NCI-H2227 treated with DMSO at 0.1 percent for 48 hours (cell line): ENCODE data around the gene CELA2A.
A peak's percentile ranks its signal among the peaks of the same experiment; 100 is the strongest.
"Not testable (repeated sequence)": the region's sequence is repeated elsewhere in the genome, so short reads cannot be mapped to it uniquely, and the experiment has no call there.

Source experiments
- DNase-seq: peaks from one replicate; lab custom pipeline; 2025; lab: John Stamatoyannopoulos, UW

The CELA2A gene

DNA sequence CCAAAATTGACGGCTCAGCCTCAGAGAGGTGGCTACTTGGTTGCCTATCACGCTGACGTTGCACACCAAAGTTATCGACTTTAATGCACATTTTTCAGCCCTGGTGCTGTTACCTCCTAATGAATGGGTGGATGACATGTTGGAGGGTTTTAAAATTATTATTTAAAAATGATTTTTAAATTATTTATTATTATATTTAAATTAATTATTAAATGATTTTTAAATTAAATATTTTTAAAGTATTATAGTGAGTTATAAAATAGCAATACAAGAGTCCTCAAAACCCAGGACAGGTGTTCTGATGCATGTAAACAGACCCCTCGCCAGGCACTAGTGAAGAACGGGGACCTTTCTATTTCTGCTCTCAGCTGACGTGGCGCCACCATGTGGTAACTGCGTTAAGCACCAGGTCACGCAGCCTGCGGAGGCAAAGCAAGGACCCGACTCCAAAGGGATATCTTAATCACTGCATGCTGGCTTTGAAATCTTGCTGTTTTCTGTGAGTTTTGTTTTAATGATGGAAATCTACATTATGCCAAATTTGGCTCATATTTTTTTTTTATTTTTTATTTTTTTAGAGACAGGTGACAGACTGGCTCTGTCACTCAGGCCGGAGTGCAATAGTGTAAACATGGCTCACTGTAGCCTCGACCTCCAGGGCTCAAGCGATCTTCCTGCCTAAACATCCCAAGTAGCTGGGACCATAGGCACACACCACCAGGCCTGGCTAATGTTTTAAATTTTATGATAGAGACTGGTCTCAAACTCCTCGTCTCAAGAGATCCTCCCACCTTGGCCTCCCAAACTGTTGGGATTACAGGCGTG, 44.9 kb downstream of the CELA2A start:
- peak; percentile 16 for DNase-seq

DNA sequence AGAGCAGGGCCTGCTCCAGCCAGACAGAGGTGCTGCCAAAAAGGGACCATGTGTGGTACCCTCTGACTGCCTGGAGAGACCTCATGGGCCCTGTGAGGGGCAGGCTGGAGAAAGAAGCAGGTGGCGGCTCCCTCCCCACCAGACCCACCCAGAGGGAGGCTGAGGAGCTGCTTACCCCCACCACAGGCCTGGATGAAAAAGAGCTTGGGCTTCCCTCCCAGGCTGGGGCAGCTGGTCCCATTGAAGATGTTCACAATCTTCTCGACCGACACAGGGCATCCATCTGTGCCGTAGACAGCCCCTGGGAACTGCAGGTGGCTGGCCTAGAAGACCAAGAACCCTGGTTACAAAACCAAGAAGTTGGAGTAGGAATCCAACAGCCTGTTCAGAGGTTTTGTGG, 47.9 kb downstream of the CELA2A start:
- DNase-seq = no peak

GRCh38 chr1:15506831-15507230, 50.3 kb downstream of the CELA2A start:
- DNase-seq = no peak

DNA sequence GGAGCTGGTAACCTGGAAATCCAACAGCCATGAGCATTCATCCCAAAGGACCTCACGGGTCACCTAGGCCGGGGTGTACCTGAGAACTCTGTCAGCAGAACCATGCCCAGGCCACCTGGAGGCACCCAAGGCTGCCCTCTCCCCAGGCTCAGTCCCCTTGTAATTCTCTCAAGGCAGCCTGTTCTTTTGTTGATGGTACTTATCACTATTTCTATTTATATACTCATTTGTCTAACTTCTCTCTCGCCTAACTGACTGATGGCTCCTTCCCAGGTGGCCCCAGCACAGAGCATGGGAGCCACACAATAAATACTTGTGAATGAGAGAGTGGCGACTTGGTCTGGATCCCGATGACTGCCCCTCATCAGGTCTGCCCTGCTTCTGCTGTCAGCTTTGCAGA, 50.7 kb downstream of the CELA2A start:
- DNase-seq = no peak

DNA sequence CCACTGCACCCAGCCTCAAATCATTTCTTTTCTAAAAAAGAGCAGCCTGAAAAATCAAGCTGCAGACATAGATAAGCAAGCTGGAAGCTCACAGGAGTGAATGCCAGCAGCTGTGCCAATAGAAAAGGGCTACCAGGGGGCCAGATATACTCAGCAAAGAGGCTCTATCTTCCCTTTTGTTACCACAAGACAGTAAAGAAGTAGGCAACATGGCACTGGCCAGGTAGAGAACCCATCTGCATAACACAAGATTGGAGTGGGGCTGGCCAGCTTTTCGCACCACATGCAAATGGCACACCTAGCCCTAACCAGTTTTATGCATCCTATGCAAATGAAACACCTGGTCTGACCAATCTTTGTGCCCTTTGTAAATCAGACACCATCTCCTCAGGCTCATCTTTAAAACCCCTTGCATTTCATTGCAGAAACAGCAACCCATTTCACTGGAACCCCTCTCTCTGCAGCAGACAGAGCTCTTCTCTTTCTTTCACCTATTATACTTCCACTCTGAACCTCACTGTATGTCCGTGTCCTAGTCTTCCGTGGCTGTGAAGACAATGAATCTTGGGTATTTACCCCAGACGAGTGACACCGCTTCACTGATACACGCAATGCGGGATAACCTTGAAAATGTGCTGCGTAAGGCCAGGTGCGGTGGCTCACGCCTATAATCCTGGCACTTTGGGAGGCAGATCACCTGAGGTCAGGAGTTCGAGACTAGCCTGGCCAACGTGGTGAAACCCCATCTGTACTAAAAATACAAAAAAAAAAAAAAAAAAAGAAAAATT, 52.4 kb downstream of the CELA2A start:
- no peak for DNase-seq

GRCh38 chr1:15509586-15509985, 53.1 kb downstream of the CELA2A start:
- DNase-seq = no peak

GRCh38 chr1:15510611-15511405, 54.3 kb downstream of the CELA2A start:
- DNase-seq = no peak

- DNase-seq = no peak
Measured at GRCh38 chr1:15513192-15513591, 56.7 kb downstream of the CELA2A start.

DNA sequence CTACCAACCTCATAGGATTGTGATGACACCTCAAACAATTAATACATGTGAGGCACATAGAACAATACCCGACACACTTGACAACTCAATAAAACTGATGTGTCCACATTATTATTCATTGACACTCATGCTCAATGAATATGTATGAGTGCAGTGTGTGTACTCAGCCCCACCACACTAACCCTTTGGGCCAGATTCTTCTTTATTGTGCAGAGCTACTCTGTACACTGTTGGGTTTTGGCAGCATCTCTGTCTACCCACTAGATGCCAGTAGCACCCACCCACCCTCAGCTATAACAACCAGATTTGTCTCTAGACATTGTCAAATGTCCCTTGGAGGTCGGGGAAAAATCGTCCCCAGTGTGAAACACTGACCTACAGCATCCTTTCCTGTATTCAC, 57.4 kb downstream of the CELA2A start:
- no peak for DNase-seq

DNA sequence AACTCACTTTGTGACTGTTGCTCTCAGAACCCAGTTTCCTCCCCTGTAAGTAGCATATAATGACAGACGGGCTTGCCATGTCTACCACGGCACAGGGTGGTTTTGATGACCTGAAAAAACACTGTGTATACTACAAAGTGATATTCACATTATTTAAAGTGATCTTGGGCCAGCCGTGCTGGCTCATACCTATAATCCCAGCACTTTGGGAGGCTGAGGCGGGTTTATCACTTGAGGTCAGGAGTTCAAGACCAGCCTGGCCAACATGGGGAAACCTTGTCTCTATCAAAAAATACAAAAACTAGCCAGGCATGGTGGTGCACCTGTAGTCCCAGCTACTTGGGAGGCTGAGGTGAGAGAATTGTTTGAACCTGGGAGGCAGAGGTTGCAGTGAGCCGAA, 58.0 kb downstream of the CELA2A start:
- DNase-seq = not testable (repeated sequence)

DNA sequence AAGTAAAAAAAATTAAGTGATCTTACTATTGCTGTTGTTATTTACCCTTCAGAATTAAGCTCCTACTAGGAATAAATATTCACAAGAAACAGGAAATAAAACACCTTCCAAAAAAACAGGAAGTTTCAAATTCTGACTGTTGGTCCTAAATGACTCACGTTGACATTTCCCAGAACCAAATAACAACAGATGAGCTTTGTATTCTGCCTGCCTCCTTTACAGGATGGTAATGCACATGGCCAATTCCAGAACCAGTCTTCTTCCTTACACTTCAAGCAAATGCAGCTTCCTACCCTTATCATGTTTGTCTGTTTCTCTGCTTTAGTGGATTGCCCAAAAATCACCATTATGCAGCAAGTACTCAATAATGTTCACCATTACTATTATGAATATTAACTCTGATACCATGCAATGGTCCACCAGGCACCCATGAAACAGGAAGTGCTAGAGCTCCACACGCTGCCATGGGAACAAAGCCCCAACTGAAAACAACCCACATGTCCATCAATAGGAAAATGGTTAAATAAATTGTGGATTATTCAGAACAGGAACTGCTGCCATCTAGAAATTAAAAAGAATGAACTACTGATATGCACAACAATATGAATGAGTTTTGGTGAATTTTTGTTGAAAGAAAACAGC, 58.6 kb downstream of the CELA2A start:
- no peak for DNase-seq

DNA sequence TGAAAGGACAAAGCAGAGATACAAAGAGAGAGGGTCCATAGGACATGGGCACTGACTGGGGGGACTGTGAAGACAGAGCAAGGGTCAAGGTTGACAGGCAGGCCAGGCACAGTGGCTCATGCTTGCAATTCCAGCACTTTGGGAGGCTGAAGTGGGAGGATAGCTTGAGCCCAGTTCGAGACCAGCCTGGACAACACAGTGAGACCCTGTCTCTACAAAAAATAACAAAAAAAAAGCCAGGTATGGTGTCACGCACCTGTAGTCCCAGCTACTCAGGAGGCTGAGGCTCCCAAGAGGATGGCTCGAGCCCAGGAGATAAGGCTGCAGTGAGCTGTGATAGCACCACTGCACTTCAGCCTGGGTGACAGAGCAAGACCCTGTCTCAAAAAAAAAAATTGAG, 63.1 kb downstream of the CELA2A start:
- DNase-seq = no peak

DNA sequence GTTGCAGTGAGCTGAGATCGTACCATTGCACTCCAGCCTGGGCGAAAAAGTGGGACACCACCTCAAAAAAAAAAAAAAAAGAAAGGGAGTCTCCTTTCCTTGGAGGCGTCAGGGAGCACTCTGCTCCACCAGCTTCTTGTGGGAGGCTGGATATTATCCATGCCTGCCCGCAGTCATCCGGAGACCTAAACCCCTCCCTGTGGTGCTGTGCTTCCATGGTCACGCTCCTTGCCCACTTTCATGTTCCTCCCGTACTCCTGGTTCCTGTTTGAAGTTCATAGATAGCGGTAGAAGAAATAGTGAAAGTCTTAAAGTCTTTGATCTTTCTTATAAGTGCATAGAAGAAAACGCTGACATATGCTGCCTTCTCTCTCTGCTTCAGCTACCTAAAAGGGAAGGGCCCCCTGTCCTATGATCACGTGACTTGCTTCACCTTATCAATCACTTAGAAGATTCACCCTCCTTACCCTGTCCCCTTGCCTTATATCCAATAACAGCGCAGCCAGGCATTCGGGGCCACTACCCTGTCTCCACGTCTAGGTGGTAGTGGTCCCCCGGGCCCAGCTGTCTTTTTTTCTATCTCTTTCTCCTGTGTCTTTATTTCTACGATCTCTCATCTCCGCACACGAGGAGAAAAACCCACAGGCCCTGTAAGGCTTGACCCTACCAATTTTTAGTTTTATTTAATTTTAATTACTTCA, 64.8 kb downstream of the CELA2A start:
- DNase-seq = not testable (repeated sequence)
